GM19397 (cell line): ENCODE results near the gene PARS2.
"Not testable (repeated sequence)": the region's sequence is repeated elsewhere in the genome, so short reads cannot be mapped to it uniquely, and the experiment has no call there.

Experiments
- ATAC-seq: cut with Tn5 transposase; IDR thresholded peaks from one replicate; pipeline ENCODE4 v1.9.1; 2021; ENCODE audit warnings: mild to moderate bottlenecking, moderate library complexity; ENCODE audit not compliant: unreplicated experiment

Gene PARS2

GRCh38 chr1:54775828-54776721 lies 11.8 kb upstream of the PARS2 start:
- ATAC-seq, result not testable (repeated sequence)

GRCh38 chr1:54774820-54775498 lies 10.6 kb upstream of the PARS2 start:
- ATAC-seq, result no peak

GRCh38 chr1:54772951-54773350 lies 8.6 kb upstream of the PARS2 start:
- ATAC-seq, result no peak

GRCh38 chr1:54768093-54768492 lies 3.8 kb upstream of the PARS2 start:
- no peak for ATAC-seq

- no peak for ATAC-seq
Measured at GRCh38 chr1:54767526-54767925, 3.2 kb upstream of the PARS2 start.

GRCh38 chr1:54766726-54767125 lies 2.4 kb upstream of the PARS2 start:
- ATAC-seq, result no peak

- ATAC-seq, result peak; percentile 1
Measured at GRCh38 chr1:54764922-54765561, 719 bp upstream of the PARS2 start.

GRCh38 chr1:54763816-54764132 lies 549 bp downstream of the PARS2 start:
- ATAC-seq, result no peak

- ATAC-seq, result no peak
Measured at GRCh38 chr1:54758678-54759348, 5.5 kb downstream of the PARS2 start.

GRCh38 chr1:54757833-54758232 lies 6.5 kb downstream of the PARS2 start:
- no peak for ATAC-seq

GRCh38 chr1:54754486-54755285 lies 9.6 kb downstream of the PARS2 start:
- ATAC-seq, result no peak

- ATAC-seq, result no peak
Measured at GRCh38 chr1:54754045-54754444, 10.3 kb downstream of the PARS2 start.

GRCh38 chr1:54751426-54751825 lies 12.9 kb downstream of the PARS2 start:
- no peak for ATAC-seq

GRCh38 chr1:54750596-54750995 lies 13.7 kb downstream of the PARS2 start:
- no peak for ATAC-seq

- ATAC-seq, result no peak
Measured at GRCh38 chr1:54748094-54748835, 16.1 kb downstream of the PARS2 start.

GRCh38 chr1:54745864-54746263 lies 18.5 kb downstream of the PARS2 start:
- no peak for ATAC-seq

GRCh38 chr1:54745274-54745673 lies 19.0 kb downstream of the PARS2 start:
- no peak for ATAC-seq

GRCh38 chr1:54744696-54745095 lies 19.6 kb downstream of the PARS2 start:
- ATAC-seq, result no peak

- ATAC-seq, result no peak
Measured at GRCh38 chr1:54743416-54744226, 20.7 kb downstream of the PARS2 start.
